AG09319 (cell line): ENCODE data around the gene ZNF814.

Experiments used
- DNase-seq: peaks from one replicate; pipeline ENCODE4 v3.0.0-alpha.2; 2010; ENCODE audit warnings: low read depth; ENCODE audit errors: extremely low read depth
- TF ChIP-seq, protein P1 (sequence below): IDR thresholded peaks from 2 replicates; pipeline ENCODE4 v1.5.1; 2011; ENCODE audit warnings: low read depth, mild to moderate bottlenecking, inconsistent platforms, low read length, moderate library complexity

Gene ZNF814

DNA sequence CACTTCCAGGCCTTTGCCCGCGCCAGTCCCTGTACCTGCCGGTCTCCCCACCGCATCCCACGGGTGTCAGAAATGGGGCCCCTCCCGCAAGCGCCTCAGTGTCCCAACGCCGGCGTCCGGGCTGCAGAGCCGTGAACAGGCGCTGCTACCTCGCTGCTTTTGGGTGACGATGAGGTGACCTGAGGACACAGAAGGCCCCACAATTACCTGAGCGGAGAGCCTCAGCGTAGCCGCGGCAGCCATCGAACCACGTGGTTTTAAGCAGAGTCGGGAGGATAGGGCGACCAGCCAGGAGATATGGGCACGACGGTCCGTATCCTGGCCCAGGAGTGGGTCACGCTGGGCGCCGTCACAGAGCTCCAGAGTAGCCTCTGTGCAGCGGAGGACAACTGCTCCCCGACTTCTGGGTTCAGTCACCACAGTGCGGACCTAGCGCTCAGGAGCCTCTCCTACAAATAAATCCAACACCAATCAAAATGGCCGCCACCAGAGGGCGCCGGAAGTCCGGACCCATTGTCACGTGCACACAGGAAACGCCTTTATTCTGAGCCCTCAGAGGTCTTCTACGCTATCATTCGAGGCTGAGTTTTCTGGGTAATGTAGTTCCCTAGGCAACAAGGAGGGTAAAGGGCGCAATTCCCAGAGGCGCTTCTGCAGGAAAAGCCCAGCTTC lies at the start of gene ZNF814:
Gene ZNF814 (minus strand): TSS at position 478 of the 672 bp plus-strand sequence. CDS start 235 bp downstream, at position 243.
- TF ChIP-seq, protein P1, sequence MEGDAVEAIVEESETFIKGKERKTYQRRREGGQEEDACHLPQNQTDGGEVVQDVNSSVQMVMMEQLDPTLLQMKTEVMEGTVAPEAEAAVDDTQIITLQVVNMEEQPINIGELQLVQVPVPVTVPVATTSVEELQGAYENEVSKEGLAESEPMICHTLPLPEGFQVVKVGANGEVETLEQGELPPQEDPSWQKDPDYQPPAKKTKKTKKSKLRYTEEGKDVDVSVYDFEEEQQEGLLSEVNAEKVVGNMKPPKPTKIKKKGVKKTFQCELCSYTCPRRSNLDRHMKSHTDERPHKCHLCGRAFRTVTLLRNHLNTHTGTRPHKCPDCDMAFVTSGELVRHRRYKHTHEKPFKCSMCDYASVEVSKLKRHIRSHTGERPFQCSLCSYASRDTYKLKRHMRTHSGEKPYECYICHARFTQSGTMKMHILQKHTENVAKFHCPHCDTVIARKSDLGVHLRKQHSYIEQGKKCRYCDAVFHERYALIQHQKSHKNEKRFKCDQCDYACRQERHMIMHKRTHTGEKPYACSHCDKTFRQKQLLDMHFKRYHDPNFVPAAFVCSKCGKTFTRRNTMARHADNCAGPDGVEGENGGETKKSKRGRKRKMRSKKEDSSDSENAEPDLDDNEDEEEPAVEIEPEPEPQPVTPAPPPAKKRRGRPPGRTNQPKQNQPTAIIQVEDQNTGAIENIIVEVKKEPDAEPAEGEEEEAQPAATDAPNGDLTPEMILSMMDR, result peak; percentile 40
- DNase-seq, result peak; percentile 44

DNA sequence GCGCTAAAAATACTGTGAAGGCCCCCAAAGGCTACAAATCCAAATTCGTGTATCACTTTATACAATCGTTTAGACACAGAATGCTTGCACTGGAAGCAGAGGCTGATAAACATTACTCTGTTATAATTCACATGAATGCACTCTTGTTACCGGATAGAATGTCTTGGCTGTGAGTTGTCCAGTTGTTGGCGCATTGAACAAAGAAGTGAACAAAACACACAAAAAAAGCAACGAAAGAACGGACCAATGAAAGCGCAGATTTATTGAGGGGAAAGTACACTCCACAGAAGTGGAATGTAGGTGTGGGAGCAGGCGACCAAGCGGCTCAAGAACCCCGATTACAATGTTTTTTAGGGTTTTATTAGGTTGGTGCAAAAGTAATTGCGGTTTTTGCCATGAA lies 46.9 kb upstream of the ZNF814 start:
- TF ChIP-seq, protein P1, result no peak
- DNase-seq, result no peak

DNA sequence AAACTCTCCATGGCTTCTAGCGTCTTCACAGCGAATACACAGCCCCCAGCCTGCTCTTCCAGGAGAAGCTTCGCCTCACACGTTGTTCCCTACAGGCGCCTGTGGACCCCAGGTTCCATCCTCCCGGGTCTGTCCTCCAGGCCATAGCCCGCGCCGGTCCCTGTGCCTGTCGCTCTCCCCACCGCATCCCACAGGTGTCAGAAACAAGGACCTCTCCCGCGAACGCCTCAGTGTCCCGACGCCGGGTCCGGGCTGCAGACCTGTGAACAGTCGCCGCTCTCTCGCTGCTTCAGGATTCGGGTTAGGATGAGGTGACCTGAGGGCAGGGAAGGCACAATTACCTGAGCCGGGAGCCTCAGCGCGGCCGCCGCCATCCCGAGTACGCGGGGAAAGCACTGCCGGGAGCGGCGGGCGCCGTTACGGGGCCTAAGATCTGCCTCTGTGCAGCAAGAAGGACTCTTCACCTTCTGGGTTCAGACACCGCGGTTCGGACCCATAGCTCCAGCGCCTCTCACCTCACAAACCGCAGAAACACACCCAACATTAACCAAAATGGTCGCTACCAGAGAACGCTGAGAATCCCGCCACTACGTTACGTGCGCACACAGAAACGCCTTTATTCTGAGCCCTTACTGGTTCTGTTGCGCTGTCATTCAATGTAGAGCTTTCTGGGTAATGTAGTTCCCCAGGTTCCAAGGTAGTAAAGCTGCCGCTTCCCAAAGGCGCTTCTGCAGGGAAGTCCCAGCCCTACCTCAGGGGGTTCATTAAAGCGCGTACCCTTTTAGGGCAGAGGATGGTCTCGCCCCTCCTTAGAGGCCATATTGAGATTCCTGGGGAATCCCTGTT lies 46.2 kb upstream of the ZNF814 start, which contains the start of gene ZNF418:
Gene ZNF418 (minus strand): TSS at position 583 of the 846 bp plus-strand sequence. CDS start 1,580 bp downstream, outside the sequence.
- DNase-seq, result peak; percentile 39
- TF ChIP-seq, protein P1, result no peak

DNA sequence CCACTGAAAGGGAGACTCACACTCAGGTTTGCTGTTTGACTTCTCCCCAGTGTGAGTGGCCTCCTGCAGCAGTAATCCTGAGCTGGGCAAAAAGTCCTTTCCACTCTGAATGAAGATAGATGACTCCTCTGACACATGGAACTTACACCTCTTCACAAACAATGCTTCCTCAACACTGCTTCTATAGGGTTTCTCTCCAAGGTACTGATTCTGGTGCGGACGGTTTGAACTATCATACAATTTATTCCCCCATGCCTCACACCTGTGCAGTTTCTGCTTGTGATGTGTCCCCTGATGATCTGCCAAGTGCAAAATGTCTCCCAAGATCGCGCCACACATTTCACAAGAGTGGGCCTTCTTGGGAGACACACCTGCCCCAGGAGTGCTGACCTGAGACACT lies 38.8 kb upstream of the ZNF814 start:
- TF ChIP-seq, protein P1, result no peak

DNA sequence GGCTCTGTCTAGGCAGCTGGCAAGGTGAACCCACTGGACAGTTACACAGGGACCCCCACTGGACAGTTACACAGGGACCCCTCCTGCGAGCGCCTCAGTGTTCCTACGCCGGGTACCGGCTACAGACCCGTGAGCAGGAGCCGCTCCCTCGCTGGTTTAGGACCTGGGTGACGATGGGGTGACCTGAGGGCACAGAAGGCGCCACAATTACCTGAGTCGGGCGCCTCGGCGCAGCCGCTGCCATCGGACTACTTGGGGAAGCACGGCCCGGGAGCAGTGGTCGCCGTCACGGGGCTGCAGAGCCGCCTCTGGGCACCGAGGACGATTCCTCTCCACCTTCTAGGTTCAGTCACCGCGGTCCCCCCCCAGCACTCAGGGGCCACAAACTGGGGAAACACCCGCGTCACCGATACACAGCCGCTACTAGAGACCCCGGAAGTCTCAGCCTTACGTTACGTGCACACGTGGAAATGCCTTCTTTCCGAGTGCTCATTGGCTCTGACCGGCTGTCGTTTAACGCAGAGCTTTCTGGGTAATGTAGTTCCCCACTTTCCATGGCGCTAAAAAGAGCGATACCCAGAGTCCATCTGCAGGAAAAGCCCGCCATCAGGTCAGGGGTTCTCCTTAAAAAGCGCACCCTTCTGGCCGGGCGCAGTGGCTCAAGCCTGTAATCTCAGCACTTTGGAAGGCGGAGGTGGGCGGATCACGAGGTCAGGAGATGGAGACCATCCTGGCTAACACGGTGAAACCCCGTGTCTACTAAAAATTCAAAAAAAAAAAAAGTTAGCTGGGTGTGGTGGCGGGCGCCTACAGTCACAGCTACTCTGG lies 27.5 kb upstream of the ZNF814 start, which contains the start of gene ZNF417:
Gene ZNF417 (minus strand): TSS at position 425 of the 828 bp plus-strand sequence. CDS start 181 bp downstream, at position 244.
- TF ChIP-seq, protein P1, result peak; percentile 44
- DNase-seq, result peak; percentile 83

More for the DNA sequence above, 38.8 kb upstream of the ZNF814 start:
- DNase-seq, result no peak

DNA sequence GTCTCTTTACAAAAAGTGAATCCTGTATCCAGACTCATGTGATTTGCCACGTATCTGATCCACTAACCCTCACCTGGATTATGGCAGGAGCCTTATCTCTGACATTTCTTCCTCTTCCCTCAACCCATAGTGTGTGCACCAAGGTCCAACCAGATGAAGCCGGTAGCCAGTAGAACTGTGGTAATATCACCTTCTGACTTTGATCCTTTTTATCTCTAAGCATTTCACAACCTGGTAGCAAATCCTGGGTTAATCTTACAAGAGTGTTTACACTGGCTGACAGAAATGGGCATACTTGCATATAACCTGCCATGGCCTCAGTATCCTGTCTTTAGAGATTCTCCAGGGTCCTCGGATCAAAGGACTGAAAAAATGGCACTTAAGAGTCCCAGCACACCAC lies 25.7 kb upstream of the ZNF814 start:
- TF ChIP-seq, protein P1, result no peak

More for the DNA sequence above, 25.7 kb upstream of the ZNF814 start:
- no peak for DNase-seq
